Measurements from ENCODE around the gene NRXN3. TPM values are rescaled to one million over a fixed set of nuclear protein-coding genes. Genes with fewer than 3 reads are reported as not detected.

Gene NRXN3
- total RNA-seq, 2 donors from 2014 or later = 1.2 to 7.8 TPM

GRCh38 chr14:78227248-78228077 is 57.3 kb downstream of the NRXN3 start:
- Histone ChIP-seq H3K27me3 (no peaks in the 10 kb centered on the region), H3K4me1 (no peaks in the 10 kb centered on the region), H3K36me3 (no peaks in the 10 kb centered on the region), H3K9ac (ENCODE audit: low read depth in 2 of 2, low read length in 2 of 2) (no peak overlapping the region), H3K4me3 (no peak overlapping the region), H3K9me3 (no peaks in the 10 kb centered on the region), H3K27ac (no peak overlapping the region)
- TF ChIP-seq CTCF (IDR thresholded peaks at IDR 0.05) = no peak
- DNase-seq = no peak
- intact Hi-C loops (cut with DNase I) = no loop called here

- no peaks in the 10 kb centered on the region for H3K27me3 ChIP-seq
These were observed 58.6 kb downstream of the NRXN3 start for GRCh38 chr14:78228702-78229327.

GRCh38 chr14:78232231-78233000 is 62.2 kb downstream of the NRXN3 start:
- no peak overlapping the region for H3K9ac ChIP-seq (ENCODE audit: low read depth in 2 of 2, low read length in 2 of 2)
- no peak overlapping the region for H3K27ac ChIP-seq
- H3K9me3 ChIP-seq = no peaks in the 10 kb centered on the region
- no peak for TF ChIP-seq CTCF (IDR thresholded peaks at IDR 0.05)
- intact Hi-C loops (cut with DNase I) = no loop called here
- no peak overlapping the region for H3K4me3 ChIP-seq
- no peaks in the 10 kb centered on the region for H3K27me3 ChIP-seq
- H3K4me1 ChIP-seq = no peaks in the 10 kb centered on the region
- H3K36me3 ChIP-seq = no peaks in the 10 kb centered on the region
- no peak for DNase-seq

More at GRCh38 chr14:78228702-78229327, 58.6 kb downstream of the NRXN3 start:
- no peaks in the 10 kb centered on the region for H3K4me1 ChIP-seq
- no peak for DNase-seq
- no peak overlapping the region for H3K4me3 ChIP-seq
- H3K27ac ChIP-seq = no peak overlapping the region
- H3K9ac ChIP-seq (ENCODE audit: low read depth in 2 of 2, low read length in 2 of 2) = no peak overlapping the region
- no peak for TF ChIP-seq CTCF (IDR thresholded peaks at IDR 0.05)
- intact Hi-C loops (cut with DNase I) = no loop called here
- H3K9me3 ChIP-seq = no peaks in the 10 kb centered on the region
- H3K36me3 ChIP-seq = no peaks in the 10 kb centered on the region

GRCh38 chr14:78238141-78238540 is 68.0 kb downstream of the NRXN3 start:
- intact Hi-C loops (cut with DNase I) = no loop called here

More at GRCh38 chr14:78238141-78238540, 68.0 kb downstream of the NRXN3 start:
- H3K27me3 ChIP-seq = no peaks in the 10 kb centered on the region
- no peak overlapping the region for H3K27ac ChIP-seq
- DNase-seq = no peak
- H3K9ac ChIP-seq (ENCODE audit: low read depth in 2 of 2, low read length in 2 of 2) = no peak overlapping the region
- no peaks in the 10 kb centered on the region for H3K36me3 ChIP-seq
- TF ChIP-seq CTCF (IDR thresholded peaks at IDR 0.05) = no peak
- no peaks in the 10 kb centered on the region for H3K4me1 ChIP-seq
- no peaks in the 10 kb centered on the region for H3K9me3 ChIP-seq
- H3K4me3 ChIP-seq = no peak overlapping the region

Data from colonic mucosa (tissue), 4 donors.